CD4-positive, alpha-beta T cell (primary cell): Measurements from ENCODE around the gene PXMP2. TPM values are rescaled to one million over a fixed set of nuclear protein-coding genes. Genes with fewer than 3 reads are reported as not detected.

Experiments used
- ATAC-seq: fragments of 200-7000 bp; cut with Tn5 transposase; one replicate; pipeline ENCODE4 v1.10.0; 2022; ENCODE audit warnings: mild to moderate bottlenecking; ENCODE audit not compliant: poor library complexity
- CTCF ChIA-PET: fragments of 350-600 bp; sonication (Branson Sonifier 250); formaldehyde crosslinking; loops from one replicate; lab custom pipeline; 2021; ENCODE audit warnings: antibody characterized with exemption, inconsistent platforms; lab: Charles Lee
- POLR2A ChIA-PET: fragments of 350-600 bp; sonication (Branson Sonifier 250); formaldehyde crosslinking; loops from one replicate; lab custom pipeline; 2021; ENCODE audit warnings: antibody characterized with exemption, inconsistent platforms; lab: Charles Lee
- DNase-seq, 14 experiments: peaks; one replicate each; pipeline ENCODE4 v3.0.0-alpha.2; 2013 to 2020; ENCODE audit warnings: mixed read lengths in 2 of 14
- H3K27ac ChIP-seq, 2 donors: one replicate each; pipeline versions ENCODE4 v1.5.1 to v1.7.0; 2013; ENCODE audit warnings: low read length in 2 of 2, low read depth in 1 of 2, mild to moderate bottlenecking in 1 of 2
- H3K27me3 ChIP-seq, 2 experiments: 1 replicate in 1 of 2; 2 replicates in 1 of 2; pipeline versions ENCODE4 v1.6.1 to v1.7.0; 2013; ENCODE audit warnings: low read length in 2 of 2, control low read depth in 1 of 2, mild to moderate bottlenecking in 1 of 2, moderate library complexity in 1 of 2; ENCODE audit not compliant: insufficient read depth in 2 of 2, control insufficient read depth in 1 of 2
- H3K36me3 ChIP-seq: one replicate; pipeline ENCODE4 v1.6.1; 2013; ENCODE audit warnings: low read length, control low read depth; ENCODE audit not compliant: insufficient read depth
- H3K4me1 ChIP-seq: one replicate; pipeline ENCODE4 v1.6.1; 2013; ENCODE audit warnings: low read length, control low read depth; ENCODE audit not compliant: insufficient read depth
- H3K4me3 ChIP-seq: one replicate; pipeline ENCODE4 v1.5.1; 2013; ENCODE audit warnings: mild to moderate bottlenecking, low read length, moderate library complexity
- H3K9me3 ChIP-seq, 2 experiments: 1 replicate in 1 of 2; 2 replicates in 1 of 2; pipeline versions ENCODE4 v1.6.1 to v1.7.0; 2013; ENCODE audit warnings: low read length in 2 of 2, mild to moderate bottlenecking in 2 of 2, control low read depth in 1 of 2, moderate library complexity in 1 of 2; ENCODE audit not compliant: control insufficient read depth in 1 of 2, insufficient read depth in 1 of 2
- H3K27ac Mint-ChIP-seq: one replicate; pipeline ENCODE4 v1.8.0; 2020; ENCODE audit warnings: mixed read lengths
- H3K27me3 Mint-ChIP-seq: one replicate; pipeline ENCODE4 v1.8.0; 2021; ENCODE audit warnings: mixed read lengths
- H3K36me3 Mint-ChIP-seq: one replicate; pipeline ENCODE4 v1.8.0; 2021; ENCODE audit warnings: low read depth, mixed read lengths
- H3K4me1 Mint-ChIP-seq: one replicate; pipeline ENCODE4 v1.8.0; 2021; ENCODE audit warnings: low read depth, mixed read lengths
- H3K4me3 Mint-ChIP-seq: one replicate; pipeline ENCODE4 v1.8.0; 2020; ENCODE audit warnings: mild to moderate bottlenecking, mixed read lengths
- H3K9me3 Mint-ChIP-seq: one replicate; pipeline ENCODE4 v1.8.0; 2020; ENCODE audit warnings: mixed read lengths
- intact Hi-C, 2 experiments: fragments of 100-400 bp; cut with DNase I in 1 of 2; cut with micrococcal nuclease in 1 of 2; formaldehyde crosslinking; loops; one replicate each; pipeline versions ENCODE4 v1.15.1 to v1.9.0; 2023 to 2025; cut with DNase I, micrococcal nuclease
- total RNA-seq, 174 experiments: library from RNA in 2 of 174; stranded (reverse) in 2 of 174; gene quantifications; one replicate each; pipeline ENCODE4 v1.2.3 and lab custom pipeline; 2021 to 2026
- TF ChIP-seq, protein P1 (sequence below): fragments of 200-600 bp; IDR thresholded peaks from one replicate; pipeline ENCODE4 v1.8.0; 2022; ENCODE audit warnings: antibody characterized with exemption, mild to moderate bottlenecking

Gene PXMP2
- total RNA-seq, 2 experiments from 2014 or later = 2.1 to 2.6 TPM

DNA sequence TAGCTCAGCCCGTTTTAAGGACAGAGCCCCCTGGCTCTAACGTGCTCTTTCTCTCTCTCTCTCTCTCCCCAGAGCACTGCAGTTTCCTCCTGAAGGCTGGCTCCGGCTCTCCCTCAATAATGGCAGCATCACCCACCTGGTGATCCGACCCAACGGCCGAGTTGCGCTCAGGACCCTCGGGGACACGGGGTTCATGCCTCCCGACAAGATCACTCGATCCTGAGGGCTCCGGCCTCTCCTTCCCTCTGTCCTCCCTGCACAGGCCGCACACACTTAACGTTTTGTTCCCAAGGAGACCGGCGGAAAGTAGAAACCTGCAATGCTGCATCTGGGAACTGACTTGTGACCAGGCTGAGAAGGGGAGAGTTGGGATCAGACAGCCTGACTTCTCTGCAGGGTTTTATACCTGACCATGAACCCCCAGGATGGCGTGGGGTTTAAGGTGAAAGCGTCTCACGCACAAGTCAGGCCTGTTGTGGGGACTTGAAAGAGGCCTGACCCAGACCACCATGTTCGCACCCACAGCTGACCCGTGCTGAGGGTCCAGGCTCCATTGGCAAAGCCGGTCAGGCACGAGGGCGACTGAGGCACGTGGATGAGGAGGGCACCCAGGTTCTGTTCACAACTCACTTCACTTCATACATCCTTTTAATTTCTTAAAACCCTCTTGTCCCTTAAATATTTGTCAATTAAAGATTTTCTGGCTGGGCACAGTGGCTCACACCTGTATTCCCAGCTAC is 33.4 kb downstream of the PXMP2 start:
- H3K27ac Mint-ChIP-seq = no peak overlapping the region
- peaks cover 82% of the 10 kb centered on the region for H3K36me3 ChIP-seq
- ChIA-PET CTCF (no interaction called here), POLR2A (interaction anchor here (1.0 kb wide), 1 partner anchor 10 kb away, joined by 3 read pairs; the partner anchor contains the start of gene PGAM5)
- ATAC-seq (no peak), DNase-seq (peak in 1 of 14 experiments; percentile 9)
- H3K4me1 ChIP-seq = no peaks in the 10 kb centered on the region
- no peaks in the 10 kb centered on the region for H3K27me3 Mint-ChIP-seq
- no peaks in the 10 kb centered on the region for H3K9me3 Mint-ChIP-seq
- TF ChIP-seq, protein P1, sequence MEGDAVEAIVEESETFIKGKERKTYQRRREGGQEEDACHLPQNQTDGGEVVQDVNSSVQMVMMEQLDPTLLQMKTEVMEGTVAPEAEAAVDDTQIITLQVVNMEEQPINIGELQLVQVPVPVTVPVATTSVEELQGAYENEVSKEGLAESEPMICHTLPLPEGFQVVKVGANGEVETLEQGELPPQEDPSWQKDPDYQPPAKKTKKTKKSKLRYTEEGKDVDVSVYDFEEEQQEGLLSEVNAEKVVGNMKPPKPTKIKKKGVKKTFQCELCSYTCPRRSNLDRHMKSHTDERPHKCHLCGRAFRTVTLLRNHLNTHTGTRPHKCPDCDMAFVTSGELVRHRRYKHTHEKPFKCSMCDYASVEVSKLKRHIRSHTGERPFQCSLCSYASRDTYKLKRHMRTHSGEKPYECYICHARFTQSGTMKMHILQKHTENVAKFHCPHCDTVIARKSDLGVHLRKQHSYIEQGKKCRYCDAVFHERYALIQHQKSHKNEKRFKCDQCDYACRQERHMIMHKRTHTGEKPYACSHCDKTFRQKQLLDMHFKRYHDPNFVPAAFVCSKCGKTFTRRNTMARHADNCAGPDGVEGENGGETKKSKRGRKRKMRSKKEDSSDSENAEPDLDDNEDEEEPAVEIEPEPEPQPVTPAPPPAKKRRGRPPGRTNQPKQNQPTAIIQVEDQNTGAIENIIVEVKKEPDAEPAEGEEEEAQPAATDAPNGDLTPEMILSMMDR = no peak
- no peak overlapping the region for H3K4me3 ChIP-seq
- H3K4me1 Mint-ChIP-seq = no peaks in the 10 kb centered on the region
- H3K9me3 ChIP-seq = no peaks in the 10 kb centered on the region
- H3K36me3 Mint-ChIP-seq = peaks cover 67% of the 10 kb centered on the region
- intact Hi-C loops = no loop called here
- H3K27me3 ChIP-seq = no peaks in the 10 kb centered on the region
- no peak overlapping the region for H3K27ac ChIP-seq
- no peak overlapping the region for H3K4me3 Mint-ChIP-seq

DNA sequence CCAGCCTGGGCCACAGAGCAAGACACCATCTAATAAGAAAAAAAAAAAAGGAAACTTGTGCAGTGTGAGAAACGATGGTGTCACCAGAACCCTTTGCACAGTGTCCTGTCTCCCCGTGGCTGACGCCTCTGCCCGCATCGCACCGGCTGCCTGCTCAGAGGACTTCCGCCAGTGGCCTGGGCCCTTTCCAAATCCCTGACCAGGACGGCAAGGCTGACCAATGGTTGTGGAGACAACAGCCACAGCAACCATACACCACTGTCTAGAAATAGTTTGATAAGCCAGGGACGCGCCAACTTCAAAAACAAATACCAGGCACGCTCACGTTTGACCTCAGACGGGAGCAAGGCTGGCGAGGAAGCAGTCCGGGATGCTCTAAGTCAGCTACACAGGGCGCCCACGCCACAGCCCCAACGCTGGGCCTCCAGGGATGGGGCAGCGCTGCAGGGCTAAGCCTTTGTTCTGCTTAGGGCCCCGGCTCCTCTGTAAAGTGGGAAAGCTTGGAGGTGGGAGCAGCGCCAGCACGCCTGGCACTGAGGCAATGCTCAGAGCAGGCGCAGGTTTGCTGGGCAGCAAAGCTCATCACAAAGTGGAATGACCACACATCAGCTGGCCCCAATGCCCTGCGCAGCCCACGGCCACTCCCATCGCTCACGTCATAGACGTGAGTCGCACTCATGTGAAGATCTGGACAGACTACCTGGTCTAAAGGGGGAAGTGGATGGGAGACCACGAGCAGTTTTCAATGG is 35.8 kb downstream of the PXMP2 start:
- Histone ChIP-seq H3K27ac (no peak overlapping the region), H3K27me3 (no peaks in the 10 kb centered on the region), H3K9me3 (no peaks in the 10 kb centered on the region), H3K4me1 (no peaks in the 10 kb centered on the region), H3K36me3 (peaks cover 82% of the 10 kb centered on the region), H3K4me3 (no peak overlapping the region)
- POLR2A ChIA-PET = no interaction called here
- Mint-ChIP-seq H3K4me1 (no peaks in the 10 kb centered on the region), H3K36me3 (peaks cover 75% of the 10 kb centered on the region), H3K4me3 (no peak overlapping the region), H3K27me3 (no peaks in the 10 kb centered on the region), H3K9me3 (no peaks in the 10 kb centered on the region), H3K27ac (no peak overlapping the region)
- DNase-seq = peak in 1 of 14 experiments; percentile 12
- ATAC-seq = no peak
- TF ChIP-seq, protein P1 = no peak
- CTCF ChIA-PET = no interaction called here
- intact Hi-C loops = no loop called here

DNA sequence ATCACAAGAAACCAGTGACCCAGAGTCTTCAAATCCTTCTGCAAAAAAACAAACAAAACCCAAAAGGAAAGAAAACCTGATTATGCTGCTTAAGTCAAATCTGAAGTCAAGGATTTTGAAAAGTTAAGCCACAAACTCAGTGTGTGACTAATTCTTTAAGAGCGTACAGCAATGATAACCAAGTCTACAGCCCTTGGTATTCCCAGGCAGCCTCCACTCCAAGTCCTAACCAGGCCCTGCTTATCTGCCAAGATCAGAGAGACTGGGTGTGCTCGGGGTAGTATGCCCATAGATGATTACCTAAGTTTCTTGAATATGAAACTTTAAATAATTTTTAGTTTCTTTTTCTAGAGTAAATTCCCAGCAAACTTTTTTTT is 36.4 kb downstream of the PXMP2 start:
- Mint-ChIP-seq H3K27me3 (no peaks in the 10 kb centered on the region), H3K4me3 (no peak overlapping the region), H3K9me3 (no peaks in the 10 kb centered on the region), H3K4me1 (no peaks in the 10 kb centered on the region), H3K36me3 (peaks cover 79% of the 10 kb centered on the region), H3K27ac (no peak overlapping the region)
- Histone ChIP-seq H3K36me3 (peaks cover 84% of the 10 kb centered on the region), H3K27me3 (no peaks in the 10 kb centered on the region), H3K4me3 (no peak overlapping the region), H3K9me3 (no peaks in the 10 kb centered on the region), H3K27ac (no peak overlapping the region), H3K4me1 (no peaks in the 10 kb centered on the region)
- TF ChIP-seq, protein P1 = no peak
- POLR2A ChIA-PET = no interaction called here
- CTCF ChIA-PET = no interaction called here
- no peak for ATAC-seq
- intact Hi-C loops = no loop called here
- DNase-seq = no peak
